B cell (primary cell): ENCODE measurements around the gene NOG. TPM values are rescaled to one million over a fixed set of nuclear protein-coding genes. Genes with fewer than 3 reads are reported as not detected.

Source experiments
- ATAC-seq: fragments of 200-7000 bp; cut with Tn5 transposase; one replicate; pipeline ENCODE4 v1.10.0; 2021; ENCODE audit warnings: low read depth, mild to moderate bottlenecking, moderate number of reproducible peaks, moderate library complexity
- CTCF ChIA-PET: fragments of 350-600 bp; sonication (Branson Sonifier 250); formaldehyde crosslinking; loops from one replicate; lab custom pipeline; 2021; ENCODE audit warnings: antibody characterized with exemption, inconsistent platforms; lab: Charles Lee
- POLR2A ChIA-PET: fragments of 350-600 bp; sonication (Branson Sonifier 250); formaldehyde crosslinking; loops from one replicate; lab custom pipeline; 2021; ENCODE audit warnings: antibody characterized with exemption; lab: Charles Lee
- DNase-seq: peaks from one replicate; pipeline ENCODE4 v3.0.0; 2013
- H2AFZ ChIP-seq: 2 replicates; pipeline ENCODE4 v1.6.1; 2012; ENCODE audit warnings: mild to moderate bottlenecking, low read depth, low read length; ENCODE audit not compliant: insufficient read depth, poor library complexity, severe bottlenecking
- H3K27ac ChIP-seq, 2 donors: 1 replicate in 1 of 2; 2 replicates in 1 of 2; pipeline ENCODE4 v1.5.1; 2012 to 2013; ENCODE audit warnings: low read length in 2 of 2, mild to moderate bottlenecking in 2 of 2, moderate library complexity in 1 of 2
- H3K27me3 ChIP-seq, 4 experiments: fragments of 200-600 bp in 1 of 4; sonication (generic) in 1 of 4; replicated peaks in 1 of 4; 1 replicate in 2 of 4; 2 replicates in 2 of 4; pipeline versions ENCODE4 v1.6.1 to v1.7.0; 2013 to 2016; ENCODE audit warnings: low read length in 3 of 4, mild to moderate bottlenecking in 2 of 4, mixed read lengths in 1 of 4, moderate library complexity in 1 of 4; ENCODE audit not compliant: insufficient read depth in 4 of 4, control insufficient read depth in 3 of 4; ENCODE audit errors: control extremely low read depth in 1 of 4
- H3K36me3 ChIP-seq, 2 experiments: replicated peaks in 1 of 2; 1 replicate in 1 of 2; 2 replicates in 1 of 2; pipeline versions ENCODE4 v1.6.1 to v1.7.1; 2013; ENCODE audit warnings: low read length in 1 of 2; ENCODE audit not compliant: insufficient read depth in 2 of 2, control insufficient read depth in 1 of 2; ENCODE audit errors: control extremely low read depth in 1 of 2, extremely low read depth in 1 of 2
- H3K4me1 ChIP-seq, 2 donors: fragments of 200-600 bp in 1 of 2; sonication (generic) in 1 of 2; 1 replicate in 1 of 2; 2 replicates in 1 of 2; pipeline versions ENCODE4 v1.5.1 to v1.6.1; 2013 to 2017; ENCODE audit warnings: low read length in 2 of 2; ENCODE audit not compliant: control insufficient read depth in 2 of 2, insufficient read depth in 2 of 2
- H3K4me2 ChIP-seq: replicated peaks from 2 replicates; pipeline ENCODE3; 2012; ENCODE audit warnings: mild to moderate bottlenecking, low read depth, low read length; ENCODE audit not compliant: poor library complexity, severe bottlenecking
- H3K4me3 ChIP-seq, 5 experiments: fragments of 200-600 bp in 1 of 5; sonication (generic) in 1 of 5; 1 replicate in 3 of 5; 2 replicates in 2 of 5; pipeline versions ENCODE4 v1.5.1 to v1.7.0; 2011 to 2016; ENCODE audit warnings: low read length in 4 of 5, mild to moderate bottlenecking in 4 of 5, low read depth in 2 of 5, control low read depth in 1 of 5, moderate library complexity in 1 of 5; ENCODE audit not compliant: insufficient read depth in 1 of 5; ENCODE audit errors: control extremely low read depth in 1 of 5, extremely low read depth in 1 of 5
- H3K79me2 ChIP-seq: fragments of 200-600 bp; sonication (generic); one replicate; pipeline ENCODE4 v1.6.0; 2016; ENCODE audit warnings: low read length; ENCODE audit not compliant: control insufficient read depth, insufficient read depth
- H3K9ac ChIP-seq: fragments of 200-600 bp; sonication (generic); 2 replicates; pipeline ENCODE4 v1.6.1; 2017; ENCODE audit warnings: mild to moderate bottlenecking, low read length, moderate library complexity
- H3K9me3 ChIP-seq, 3 donors: one replicate each; pipeline versions ENCODE4 v1.6.1 to v1.7.1; 2013; ENCODE audit warnings: low read length in 2 of 3; ENCODE audit not compliant: control insufficient read depth in 2 of 3, insufficient read depth in 1 of 3; ENCODE audit errors: control extremely low read depth in 1 of 3
- H4K20me1 ChIP-seq: 2 replicates; pipeline ENCODE4 v1.6.0; 2012; ENCODE audit warnings: mild to moderate bottlenecking, low read length; ENCODE audit not compliant: insufficient read depth, control insufficient read depth, poor library complexity, severe bottlenecking
- H3K27ac Mint-ChIP-seq: one replicate; pipeline ENCODE4 v1.8.0; 2021; ENCODE audit warnings: mixed read lengths
- H3K27me3 Mint-ChIP-seq: one replicate; pipeline ENCODE4 v1.8.0; 2021; ENCODE audit warnings: mixed read lengths
- H3K4me1 Mint-ChIP-seq: one replicate; pipeline ENCODE4 v1.8.0; 2021; ENCODE audit warnings: mixed read lengths
- H3K4me3 Mint-ChIP-seq: one replicate; pipeline ENCODE4 v1.8.0; 2021; ENCODE audit warnings: mixed read lengths
- H3K9me3 Mint-ChIP-seq: one replicate; pipeline ENCODE4 v1.8.0; 2022; ENCODE audit warnings: mixed read lengths; ENCODE audit not compliant: insufficient read depth
- CTCF ChIP-seq: fragments of 200-600 bp; IDR thresholded peaks from one replicate; pipeline ENCODE4 v1.8.0; 2022; ENCODE audit warnings: antibody characterized with exemption, mild to moderate bottlenecking
- EZH2 ChIP-seq: IDR thresholded peaks from 2 replicates; pipeline ENCODE4 v1.6.1; 2012; ENCODE audit warnings: borderline replicate concordance, low read depth, mild to moderate bottlenecking, moderate library complexity, low read length; ENCODE audit not compliant: insufficient read depth, poor library complexity, severe bottlenecking
- WGBS: methylation state at CpG from one replicate; pipeline ENCODE4 v1.1.5; 2013; ENCODE audit warnings: missing lambda C conversion rate; ENCODE audit not compliant: insufficient coverage; 5-methylcytosine and 5-hydroxymethylcytosine counted together
- intact Hi-C: fragments of 100-400 bp; cut with micrococcal nuclease; formaldehyde crosslinking; loops from one replicate; pipeline ENCODE4 v1.10.0; 2022
- polyA plus RNA-seq: library from polyadenylated mRNA; depleted of rRNA; stranded (reverse); fragments of >200 nt; gene quantifications from 2 replicates; pipeline ENCODE4 v1.2.3, GENCODE V29; 2012
- total RNA-seq, 2 donors: library from RNA; stranded (reverse); fragments of 120-200 nt in 1 of 2; gene quantifications; 1 replicate in 1 of 2; 2 replicates in 1 of 2; pipeline versions ENCODE4 v1.2.3 to v1.2.4, GENCODE V29; 2013 to 2022

Gene NOG
- total and polyA plus RNA-seq, 2 donors (not counting 1 experiment from before 2014, with no cell fraction given) = not detected

GRCh38 chr17:56613131-56613530 lies 19.6 kb downstream of the NOG start:
- Histone ChIP-seq H3K4me1 (no peaks in the 10 kb centered on the region), H3K4me3 (no peak overlapping the region), H3K27ac (no peak overlapping the region), H3K79me2 (no peaks in the 10 kb centered on the region), H4K20me1 (no peaks in the 10 kb centered on the region), H3K36me3 (no peaks in the 10 kb centered on the region), H3K27me3 (no peaks in the 10 kb centered on the region), H3K4me2 (no peak overlapping the region), H3K9ac (no peak overlapping the region), H2AFZ (no peak overlapping the region), H3K9me3 (no peaks in the 10 kb centered on the region)
- no peak overlapping the region for H3K4me3 Mint-ChIP-seq
- DNase-seq = no peak
- H3K27me3 Mint-ChIP-seq = peaks cover 18% of the 10 kb centered on the region
- no peak overlapping the region for H3K27ac Mint-ChIP-seq
- H3K9me3 Mint-ChIP-seq = no peaks in the 10 kb centered on the region
- no peak for TF ChIP-seq CTCF
- TF ChIP-seq EZH2 = no peak
- WGBS = 85% methylated on average over 2 of the region's 2 CpGs
- intact Hi-C loops = no loop called here
- POLR2A ChIA-PET = no interaction called here
- CTCF ChIA-PET = no interaction called here
- no peaks in the 10 kb centered on the region for H3K4me1 Mint-ChIP-seq
- no peak for ATAC-seq

GRCh38 chr17:56614522-56614921 lies 21.0 kb downstream of the NOG start:
- Histone ChIP-seq H3K4me3 (no peak overlapping the region), H3K79me2 (no peaks in the 10 kb centered on the region), H3K4me2 (no peak overlapping the region), H3K27me3 (no peaks in the 10 kb centered on the region), H3K9me3 (no peaks in the 10 kb centered on the region), H3K27ac (no peak overlapping the region), H3K9ac (no peak overlapping the region), H4K20me1 (no peaks in the 10 kb centered on the region), H3K36me3 (no peaks in the 10 kb centered on the region), H3K4me1 (no peaks in the 10 kb centered on the region), H2AFZ (no peak overlapping the region)
- peaks cover 13% of the 10 kb centered on the region for H3K27me3 Mint-ChIP-seq
- ATAC-seq (no peak), DNase-seq (no peak)
- ChIA-PET CTCF (no interaction called here), POLR2A (no interaction called here)
- H3K4me3 Mint-ChIP-seq = no peak overlapping the region
- H3K9me3 Mint-ChIP-seq = no peaks in the 10 kb centered on the region
- H3K4me1 Mint-ChIP-seq = no peaks in the 10 kb centered on the region
- H3K27ac Mint-ChIP-seq = no peak overlapping the region
- WGBS = 100% methylated on average over 2 of the region's 2 CpGs
- TF ChIP-seq EZH2 (no peak), CTCF (no peak)
- intact Hi-C loops = no loop called here
